ENCODE measurements around the gene CALHM3. TPM values are rescaled to one million over a fixed set of nuclear protein-coding genes. Genes with fewer than 3 reads are reported as not detected.

The CALHM3 gene
- polyA plus RNA-seq, 1 of the 3 experiments (the other 2 are of a cell fraction), result not detected

DNA sequence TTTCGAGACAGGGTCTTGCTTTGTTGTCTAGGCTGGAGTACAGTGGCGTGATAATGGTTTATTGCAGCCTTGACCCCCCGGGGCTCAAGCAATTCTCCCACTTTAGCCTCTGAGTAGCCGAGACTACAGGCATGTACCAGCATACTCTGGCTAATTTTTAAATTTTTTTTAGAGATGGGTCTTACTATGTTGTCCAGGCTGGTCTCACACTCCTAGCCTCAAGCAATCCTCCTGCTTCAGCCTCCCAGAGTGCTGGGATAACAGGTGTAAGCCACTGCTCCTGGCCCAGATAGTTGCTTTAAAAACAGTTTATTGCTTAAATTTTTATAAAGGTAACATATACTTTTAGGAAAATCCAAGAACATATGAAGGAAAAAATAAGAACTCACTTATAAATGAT, 40.8 kb upstream of the CALHM3 start:
- Histone ChIP-seq H3K79me2 (ENCODE audit: insufficient read depth) (no peaks in the 10 kb centered on the region), H3K4me2 (no peak overlapping the region), H3K9me2 (no peaks in the 10 kb centered on the region), H2AFZ (ENCODE audit: low read depth) (no peak overlapping the region), H3F3A (replicated peaks; ENCODE audit: insufficient read depth) (no peaks in the 10 kb centered on the region), H3K4me1 (ENCODE audit: control insufficient read depth in 1 of 2, insufficient read depth in 2 of 2, low read depth in 1 of 2, low read length in 1 of 2) (no peaks in the 10 kb centered on the region), H3K27ac (ENCODE audit: low read depth in 2 of 2, low read length in 1 of 2) (no peak overlapping the region), H3K9me3 (no peaks in the 10 kb centered on the region), H3K4me3 (ENCODE audit: low read depth in 2 of 2, low read length in 1 of 2) (no peak overlapping the region), H3K9ac (no peak overlapping the region), H3K27me3 (ENCODE audit: insufficient read depth) (peaks cover 4% of the 10 kb centered on the region; the same call in 1 of the 2 replicates), H4K20me1 (ENCODE audit: insufficient read depth) (no peaks in the 10 kb centered on the region), H3K36me3 (replicated peaks in 1 of 2; ENCODE audit: control insufficient read depth in 1 of 2, insufficient read depth in 2 of 2, low read length in 1 of 2) (no peaks in the 10 kb centered on the region)
- CTCF ChIA-PET, result no interaction called here
- POLR2A ChIA-PET, result no interaction called here
- TF ChIP-seq RFX5 (IDR thresholded peaks at IDR 0.05; ENCODE audit: low read length) (no peak), TAF1 (IDR thresholded peaks at IDR 0.05; ENCODE audit: borderline replicate concordance, low read depth, low read length) (no peak), CHD2 (IDR thresholded peaks at IDR 0.05; ENCODE audit: low read length, partially characterized antibody) (no peak), RAD21 (IDR thresholded peaks at IDR 0.05; ENCODE audit: low read length) (no peak), RCOR1 (IDR thresholded peaks at IDR 0.05; ENCODE audit: low read length) (no peak), EZH2phosphoT487 (IDR thresholded peaks at IDR 0.05; ENCODE audit: borderline replicate concordance, low read depth) (no peak), ELF1 (IDR thresholded peaks at IDR 0.05) (no peak), YY1 (IDR thresholded peaks at IDR 0.05; ENCODE audit: low read depth) (no peak), FOXJ3 (CRISPR knock-in tag; IDR thresholded peaks at IDR 0.05) (no peak)
- TF ChIP-seq, protein P1, sequence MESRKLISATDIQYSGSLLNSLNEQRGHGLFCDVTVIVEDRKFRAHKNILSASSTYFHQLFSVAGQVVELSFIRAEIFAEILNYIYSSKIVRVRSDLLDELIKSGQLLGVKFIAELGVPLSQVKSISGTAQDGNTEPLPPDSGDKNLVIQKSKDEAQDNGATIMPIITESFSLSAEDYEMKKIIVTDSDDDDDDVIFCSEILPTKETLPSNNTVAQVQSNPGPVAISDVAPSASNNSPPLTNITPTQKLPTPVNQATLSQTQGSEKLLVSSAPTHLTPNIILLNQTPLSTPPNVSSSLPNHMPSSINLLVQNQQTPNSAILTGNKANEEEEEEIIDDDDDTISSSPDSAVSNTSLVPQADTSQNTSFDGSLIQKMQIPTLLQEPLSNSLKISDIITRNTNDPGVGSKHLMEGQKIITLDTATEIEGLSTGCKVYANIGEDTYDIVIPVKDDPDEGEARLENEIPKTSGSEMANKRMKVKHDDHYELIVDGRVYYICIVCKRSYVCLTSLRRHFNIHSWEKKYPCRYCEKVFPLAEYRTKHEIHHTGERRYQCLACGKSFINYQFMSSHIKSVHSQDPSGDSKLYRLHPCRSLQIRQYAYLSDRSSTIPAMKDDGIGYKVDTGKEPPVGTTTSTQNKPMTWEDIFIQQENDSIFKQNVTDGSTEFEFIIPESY (IDR thresholded peaks at IDR 0.05; ENCODE audit: borderline replicate concordance, low read depth), result no peak
- TF ChIP-seq, protein P2, sequence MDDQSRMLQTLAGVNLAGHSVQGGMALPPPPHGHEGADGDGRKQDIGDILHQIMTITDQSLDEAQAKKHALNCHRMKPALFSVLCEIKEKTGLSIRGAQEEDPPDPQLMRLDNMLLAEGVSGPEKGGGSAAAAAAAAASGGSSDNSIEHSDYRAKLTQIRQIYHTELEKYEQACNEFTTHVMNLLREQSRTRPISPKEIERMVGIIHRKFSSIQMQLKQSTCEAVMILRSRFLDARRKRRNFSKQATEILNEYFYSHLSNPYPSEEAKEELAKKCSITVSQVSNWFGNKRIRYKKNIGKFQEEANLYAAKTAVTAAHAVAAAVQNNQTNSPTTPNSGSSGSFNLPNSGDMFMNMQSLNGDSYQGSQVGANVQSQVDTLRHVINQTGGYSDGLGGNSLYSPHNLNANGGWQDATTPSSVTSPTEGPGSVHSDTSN (IDR thresholded peaks at IDR 0.05), result no peak
- TF ChIP-seq, protein P3, sequence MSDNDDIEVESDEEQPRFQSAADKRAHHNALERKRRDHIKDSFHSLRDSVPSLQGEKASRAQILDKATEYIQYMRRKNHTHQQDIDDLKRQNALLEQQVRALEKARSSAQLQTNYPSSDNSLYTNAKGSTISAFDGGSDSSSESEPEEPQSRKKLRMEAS (IDR thresholded peaks at IDR 0.05; ENCODE audit: low read depth), result no peak
- WGBS (ENCODE audit: low lambda C conversion rate), result 46% methylated on average over 4 of the region's 4 CpGs
- no peak for DNase-seq

DNA sequence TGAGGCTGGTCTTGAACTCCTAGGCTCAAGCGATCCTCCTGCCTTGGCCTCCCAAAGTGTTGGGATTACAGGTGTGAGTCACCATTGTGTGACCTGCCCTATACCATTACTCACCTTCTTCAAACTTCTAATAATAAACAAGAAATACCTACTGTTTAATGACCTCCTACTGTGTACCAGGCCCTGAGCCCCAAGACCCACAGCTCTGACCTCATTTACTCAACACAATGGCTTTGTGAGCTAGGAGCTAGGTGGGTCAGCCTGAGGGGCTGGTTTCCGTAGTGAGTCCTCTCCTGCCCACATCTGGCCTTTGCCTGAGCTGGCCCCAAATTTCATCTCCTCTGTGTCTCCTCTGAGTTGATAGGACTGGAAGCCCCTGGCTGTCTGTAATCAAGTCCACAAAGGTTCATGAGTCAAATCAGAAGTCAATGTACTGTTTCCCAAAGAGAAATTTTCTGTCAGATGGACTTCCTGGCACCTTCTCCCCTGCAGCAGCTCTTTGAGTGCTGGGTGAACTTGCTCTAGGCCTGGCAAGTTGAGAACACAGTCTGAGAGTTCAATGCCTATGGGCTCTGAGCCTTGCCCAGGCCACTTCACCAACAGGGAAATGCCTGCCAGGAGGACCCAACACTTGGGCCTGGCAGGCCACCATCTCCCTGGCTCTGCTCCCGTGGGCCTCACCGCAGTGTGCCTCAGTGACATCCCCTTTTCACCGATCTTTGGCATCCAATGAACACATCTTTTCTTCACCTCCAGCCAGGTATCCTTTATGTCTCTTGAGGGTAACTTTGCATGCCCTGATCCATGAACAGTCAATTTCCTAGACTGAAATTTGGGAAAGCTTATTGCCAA, 38.4 kb upstream of the CALHM3 start:
- ChIA-PET POLR2A (no interaction called here), CTCF (interaction anchor here (0.6 kb wide), 1 partner anchor 102 kb away, joined by 3 read pairs; no protein-coding TSS in a partner anchor)
- H4K20me1 ChIP-seq (ENCODE audit: insufficient read depth), result no peaks in the 10 kb centered on the region
- H3K27me3 ChIP-seq (ENCODE audit: insufficient read depth), result no peaks in the 10 kb centered on the region
- no peaks in the 10 kb centered on the region for H3K36me3 ChIP-seq (replicated peaks in 1 of 2; ENCODE audit: control insufficient read depth in 1 of 2, insufficient read depth in 2 of 2, low read length in 1 of 2)
- no peaks in the 10 kb centered on the region for H3F3A ChIP-seq (replicated peaks; ENCODE audit: insufficient read depth)
- H3K9ac ChIP-seq, result no peak overlapping the region
- H2AFZ ChIP-seq (ENCODE audit: low read depth), result no peak overlapping the region
- no peak overlapping the region for H3K4me2 ChIP-seq
- H3K4me3 ChIP-seq (ENCODE audit: low read depth in 2 of 2, low read length in 1 of 2), result no peak overlapping the region
- no peaks in the 10 kb centered on the region for H3K9me3 ChIP-seq
- no peak overlapping the region for H3K27ac ChIP-seq (ENCODE audit: low read depth in 2 of 2, low read length in 1 of 2)
- H3K79me2 ChIP-seq (ENCODE audit: insufficient read depth), result no peaks in the 10 kb centered on the region
- no peaks in the 10 kb centered on the region for H3K9me2 ChIP-seq
- DNase-seq, result peak; percentile 1
- 86% methylated on average over 5 of the region's 5 CpGs for WGBS (ENCODE audit: low lambda C conversion rate)
- peaks cover 0 to 8% of the 10 kb centered on the region in 2 experiments; a peak in 1 of 4 replicates for H3K4me1 ChIP-seq (ENCODE audit: control insufficient read depth in 1 of 2, insufficient read depth in 2 of 2, low read depth in 1 of 2, low read length in 1 of 2)
- TF ChIP-seq GATA2 (CRISPR knock-in tag; IDR thresholded peaks at IDR 0.05), result no peak
- TF ChIP-seq JUND (IDR thresholded peaks at IDR 0.05), result no peak
- TF ChIP-seq TCF12 (IDR thresholded peaks at IDR 0.05), result no peak
- no peak for TF ChIP-seq FOXM1 (IDR thresholded peaks at IDR 0.05; ENCODE audit: low read depth)
- TF ChIP-seq FOXJ3 (CRISPR knock-in tag; IDR thresholded peaks at IDR 0.05), result no peak
- TF ChIP-seq, protein P4, sequence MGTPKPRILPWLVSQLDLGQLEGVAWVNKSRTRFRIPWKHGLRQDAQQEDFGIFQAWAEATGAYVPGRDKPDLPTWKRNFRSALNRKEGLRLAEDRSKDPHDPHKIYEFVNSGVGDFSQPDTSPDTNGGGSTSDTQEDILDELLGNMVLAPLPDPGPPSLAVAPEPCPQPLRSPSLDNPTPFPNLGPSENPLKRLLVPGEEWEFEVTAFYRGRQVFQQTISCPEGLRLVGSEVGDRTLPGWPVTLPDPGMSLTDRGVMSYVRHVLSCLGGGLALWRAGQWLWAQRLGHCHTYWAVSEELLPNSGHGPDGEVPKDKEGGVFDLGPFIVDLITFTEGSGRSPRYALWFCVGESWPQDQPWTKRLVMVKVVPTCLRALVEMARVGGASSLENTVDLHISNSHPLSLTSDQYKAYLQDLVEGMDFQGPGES (IDR thresholded peaks at IDR 0.05; ENCODE audit: low read depth, low read length), result no peak
- TF ChIP-seq MXI1 (IDR thresholded peaks at IDR 0.05; ENCODE audit: low read depth, low read length), result no peak
- TF ChIP-seq GABPA (IDR thresholded peaks at IDR 0.05; ENCODE audit: low read depth), result no peak
- no peak for TF ChIP-seq POLR2AphosphoS5 (IDR thresholded peaks at IDR 0.05; ENCODE audit: low read depth, low read length)
- TF ChIP-seq, protein P5, sequence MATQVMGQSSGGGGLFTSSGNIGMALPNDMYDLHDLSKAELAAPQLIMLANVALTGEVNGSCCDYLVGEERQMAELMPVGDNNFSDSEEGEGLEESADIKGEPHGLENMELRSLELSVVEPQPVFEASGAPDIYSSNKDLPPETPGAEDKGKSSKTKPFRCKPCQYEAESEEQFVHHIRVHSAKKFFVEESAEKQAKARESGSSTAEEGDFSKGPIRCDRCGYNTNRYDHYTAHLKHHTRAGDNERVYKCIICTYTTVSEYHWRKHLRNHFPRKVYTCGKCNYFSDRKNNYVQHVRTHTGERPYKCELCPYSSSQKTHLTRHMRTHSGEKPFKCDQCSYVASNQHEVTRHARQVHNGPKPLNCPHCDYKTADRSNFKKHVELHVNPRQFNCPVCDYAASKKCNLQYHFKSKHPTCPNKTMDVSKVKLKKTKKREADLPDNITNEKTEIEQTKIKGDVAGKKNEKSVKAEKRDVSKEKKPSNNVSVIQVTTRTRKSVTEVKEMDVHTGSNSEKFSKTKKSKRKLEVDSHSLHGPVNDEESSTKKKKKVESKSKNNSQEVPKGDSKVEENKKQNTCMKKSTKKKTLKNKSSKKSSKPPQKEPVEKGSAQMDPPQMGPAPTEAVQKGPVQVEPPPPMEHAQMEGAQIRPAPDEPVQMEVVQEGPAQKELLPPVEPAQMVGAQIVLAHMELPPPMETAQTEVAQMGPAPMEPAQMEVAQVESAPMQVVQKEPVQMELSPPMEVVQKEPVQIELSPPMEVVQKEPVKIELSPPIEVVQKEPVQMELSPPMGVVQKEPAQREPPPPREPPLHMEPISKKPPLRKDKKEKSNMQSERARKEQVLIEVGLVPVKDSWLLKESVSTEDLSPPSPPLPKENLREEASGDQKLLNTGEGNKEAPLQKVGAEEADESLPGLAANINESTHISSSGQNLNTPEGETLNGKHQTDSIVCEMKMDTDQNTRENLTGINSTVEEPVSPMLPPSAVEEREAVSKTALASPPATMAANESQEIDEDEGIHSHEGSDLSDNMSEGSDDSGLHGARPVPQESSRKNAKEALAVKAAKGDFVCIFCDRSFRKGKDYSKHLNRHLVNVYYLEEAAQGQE (IDR thresholded peaks at IDR 0.05; ENCODE audit: low read depth, low read length), result no peak
